ENCODE results near the gene HYLS1. TPM values are rescaled to one million over a fixed set of nuclear protein-coding genes. Genes with fewer than 3 reads are reported as not detected.

HYLS1 gene
- total RNA-seq, 1 experiment from 2014 or later: 15.1 TPM

DNA sequence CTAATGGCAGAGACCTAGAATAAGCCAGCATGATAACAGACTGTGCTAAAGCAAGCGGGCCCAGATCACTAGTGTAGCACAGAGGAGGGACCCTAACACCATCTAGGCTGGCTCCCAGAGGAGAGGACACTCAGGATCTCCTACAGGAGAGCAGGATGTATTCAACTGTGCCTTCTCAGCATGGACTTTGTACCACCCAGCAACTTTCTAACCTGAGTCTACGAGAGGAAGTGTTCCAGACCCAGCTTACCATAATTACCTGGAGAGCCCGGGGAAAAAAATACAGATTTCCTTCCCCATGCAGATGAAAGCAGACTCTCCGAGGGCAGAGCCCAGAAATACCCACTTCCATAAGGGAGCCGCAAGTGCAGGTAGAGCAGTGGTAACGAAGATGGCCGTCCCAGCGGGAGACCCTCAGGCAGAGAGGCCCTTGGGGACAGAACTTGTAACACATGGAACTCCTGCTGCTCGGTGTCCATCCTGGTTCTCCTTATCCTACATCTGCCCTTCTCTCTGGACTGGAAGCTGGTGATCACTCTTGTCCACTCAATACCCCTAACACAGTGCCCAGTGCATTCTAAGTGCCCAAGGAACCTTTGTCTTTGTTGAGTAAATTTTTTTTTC, 37.0 kb downstream of the HYLS1 start:
- H3K4me3 ChIP-seq: no peak overlapping the region
- DNase-seq: no peak
- H3K36me3 ChIP-seq: no peaks in the 10 kb centered on the region
- H3K9me3 ChIP-seq: no peaks in the 10 kb centered on the region
- H3K27me3 ChIP-seq: no peaks in the 10 kb centered on the region

- Histone ChIP-seq H3K36me3 (no peaks in the 10 kb centered on the region), H3K9me3 (no peaks in the 10 kb centered on the region), H3K4me3 (no peak overlapping the region), H3K27me3 (no peaks in the 10 kb centered on the region)
- DNase-seq: no peak
Observed at GRCh38 chr11:125925247-125925740, 37.8 kb downstream of the HYLS1 start.

- Histone ChIP-seq H3K4me3 (no peak overlapping the region), H3K36me3 (no peaks in the 10 kb centered on the region), H3K27me3 (no peaks in the 10 kb centered on the region), H3K9me3 (no peaks in the 10 kb centered on the region)
- peak; percentile 26 for DNase-seq
Observed at GRCh38 chr11:125925804-125926203, 38.3 kb downstream of the HYLS1 start.

GRCh38 chr11:125926682-125927081, 39.2 kb downstream of the HYLS1 start:
- Histone ChIP-seq H3K36me3 (no peaks in the 10 kb centered on the region), H3K4me3 (no peak overlapping the region), H3K27me3 (no peaks in the 10 kb centered on the region), H3K9me3 (no peaks in the 10 kb centered on the region)
- no peak for DNase-seq

GRCh38 chr11:125929445-125930075, 42.1 kb downstream of the HYLS1 start:
- Histone ChIP-seq H3K36me3 (no peaks in the 10 kb centered on the region), H3K9me3 (no peaks in the 10 kb centered on the region), H3K4me3 (no peak overlapping the region), H3K27me3 (no peaks in the 10 kb centered on the region)
- DNase-seq: no peak

DNA sequence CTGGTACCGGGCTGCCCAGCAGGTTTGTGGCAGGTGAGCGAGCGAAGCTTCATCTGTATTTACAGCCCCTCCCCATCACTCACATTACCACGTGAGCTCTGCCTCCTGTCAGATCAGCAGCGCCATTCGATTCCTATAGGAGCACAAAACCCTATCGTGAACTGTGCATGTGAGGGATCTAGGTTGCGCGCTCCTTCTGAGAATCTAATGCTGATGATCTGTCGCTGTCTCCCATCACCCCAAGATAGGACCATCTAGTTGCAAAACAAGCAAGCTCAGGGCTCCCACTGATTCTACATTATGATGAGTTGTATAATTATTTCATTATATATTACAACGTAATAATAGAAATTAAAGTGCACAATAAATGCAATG, 42.6 kb downstream of the HYLS1 start:
- Histone ChIP-seq H3K9me3 (no peaks in the 10 kb centered on the region), H3K4me3 (no peak overlapping the region), H3K36me3 (no peaks in the 10 kb centered on the region), H3K27me3 (no peaks in the 10 kb centered on the region)
- no peak for DNase-seq

- no peak overlapping the region for H3K4me3 ChIP-seq
- no peaks in the 10 kb centered on the region for H3K27me3 ChIP-seq
- H3K36me3 ChIP-seq: no peaks in the 10 kb centered on the region
- H3K9me3 ChIP-seq: no peaks in the 10 kb centered on the region
- no peak for DNase-seq
Observed at GRCh38 chr11:125931116-125931515, 43.6 kb downstream of the HYLS1 start.

DNA sequence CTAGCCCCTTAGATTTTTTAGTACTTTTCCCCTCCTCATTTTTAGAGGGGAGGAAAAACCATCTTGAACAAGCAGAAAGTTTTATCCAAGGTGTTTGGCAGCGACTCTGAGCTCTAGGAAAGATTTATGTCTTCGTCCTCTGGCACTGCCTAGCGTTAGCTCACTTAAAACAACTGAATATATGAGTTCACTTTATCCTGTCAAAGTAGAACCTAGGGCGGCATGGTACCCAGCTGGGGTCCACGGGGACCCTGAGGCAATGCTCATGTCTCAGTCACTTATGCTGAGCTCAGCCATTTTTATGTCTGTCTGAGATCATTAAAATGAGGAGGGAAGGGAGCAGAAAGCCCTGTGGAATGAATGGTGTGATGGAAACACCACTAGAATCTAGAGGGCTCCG, 44.2 kb downstream of the HYLS1 start:
- H3K27me3 ChIP-seq: no peaks in the 10 kb centered on the region
- H3K36me3 ChIP-seq: no peaks in the 10 kb centered on the region
- DNase-seq: no peak
- no peak overlapping the region for H3K4me3 ChIP-seq
- H3K9me3 ChIP-seq: no peaks in the 10 kb centered on the region

DNA sequence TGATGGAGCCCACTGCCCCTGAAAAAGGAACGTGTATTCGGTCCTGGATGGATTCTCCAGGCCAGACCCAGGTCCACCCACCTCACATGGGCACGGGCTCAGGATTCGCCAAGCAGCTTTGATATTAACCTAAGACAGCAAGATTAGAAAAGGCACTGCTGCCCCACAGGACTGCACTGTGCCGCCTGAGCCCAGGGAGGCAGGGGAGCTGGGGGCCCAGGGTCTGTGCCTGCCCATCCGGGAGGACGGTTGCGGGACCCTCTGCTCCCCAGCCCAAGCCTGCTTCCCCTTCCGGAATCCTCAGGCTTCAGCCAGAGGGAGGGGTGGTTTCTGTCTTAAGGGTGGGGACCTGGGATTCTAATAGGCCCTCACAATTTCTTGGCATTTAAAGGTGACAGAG, 44.8 kb downstream of the HYLS1 start:
- no peaks in the 10 kb centered on the region for H3K27me3 ChIP-seq
- DNase-seq: no peak
- H3K9me3 ChIP-seq: no peaks in the 10 kb centered on the region
- no peaks in the 10 kb centered on the region for H3K36me3 ChIP-seq
- no peak overlapping the region for H3K4me3 ChIP-seq

- H3K9me3 ChIP-seq: no peaks in the 10 kb centered on the region
- H3K36me3 ChIP-seq: no peaks in the 10 kb centered on the region
- H3K27me3 ChIP-seq: no peaks in the 10 kb centered on the region
- DNase-seq: no peak
- H3K4me3 ChIP-seq: no peak overlapping the region
Observed at GRCh38 chr11:125933030-125933813, 45.8 kb downstream of the HYLS1 start.

DNA sequence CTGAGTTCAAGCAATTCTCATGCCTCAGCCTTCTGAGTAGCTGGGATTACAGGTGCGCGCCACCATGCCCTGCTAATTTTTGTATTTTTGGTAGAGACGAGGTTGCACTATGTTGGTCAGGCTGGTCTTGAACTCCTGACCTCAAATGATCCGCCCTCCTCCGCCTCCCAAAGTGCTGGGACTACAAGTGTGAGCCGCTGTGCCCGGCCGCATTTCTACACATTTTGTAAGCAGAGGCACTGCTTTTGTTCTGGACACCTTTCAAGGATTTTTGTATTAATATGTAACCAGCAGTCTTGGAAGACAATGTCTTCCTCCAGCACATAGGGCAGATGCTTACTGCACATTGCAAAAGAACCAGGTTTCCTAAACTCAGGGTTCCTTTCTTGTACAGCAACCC, 47.0 kb downstream of the HYLS1 start:
- H3K36me3 ChIP-seq: no peaks in the 10 kb centered on the region
- no peak overlapping the region for H3K4me3 ChIP-seq
- H3K27me3 ChIP-seq: no peaks in the 10 kb centered on the region
- H3K9me3 ChIP-seq: no peaks in the 10 kb centered on the region
- no peak for DNase-seq

DNA sequence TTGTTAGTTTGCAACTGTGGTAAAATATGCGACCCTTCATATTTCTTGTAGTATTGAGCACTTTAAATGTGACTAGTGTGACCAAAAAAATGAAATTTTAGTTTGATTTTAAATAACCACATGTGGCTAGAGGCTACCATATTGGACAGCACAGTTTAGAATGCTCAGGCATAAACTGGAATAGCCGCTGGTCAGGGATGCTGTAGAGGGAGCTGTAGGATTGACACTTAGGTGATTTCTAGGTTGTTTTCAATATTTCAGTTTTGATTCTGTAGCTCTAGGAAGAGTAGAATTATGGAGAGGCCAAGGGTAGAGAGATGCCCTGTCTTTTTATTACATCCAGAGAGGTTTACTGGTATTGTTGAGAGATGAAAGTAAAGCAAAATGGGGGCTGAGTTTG, 47.6 kb downstream of the HYLS1 start:
- no peaks in the 10 kb centered on the region for H3K9me3 ChIP-seq
- no peak for DNase-seq
- H3K4me3 ChIP-seq: no peak overlapping the region
- no peaks in the 10 kb centered on the region for H3K27me3 ChIP-seq
- no peaks in the 10 kb centered on the region for H3K36me3 ChIP-seq

- Histone ChIP-seq H3K9me3 (no peaks in the 10 kb centered on the region), H3K36me3 (no peaks in the 10 kb centered on the region), H3K27me3 (no peaks in the 10 kb centered on the region), H3K4me3 (no peak overlapping the region)
- no peak for DNase-seq
Observed at GRCh38 chr11:125935618-125936199, 48.2 kb downstream of the HYLS1 start.

DNA sequence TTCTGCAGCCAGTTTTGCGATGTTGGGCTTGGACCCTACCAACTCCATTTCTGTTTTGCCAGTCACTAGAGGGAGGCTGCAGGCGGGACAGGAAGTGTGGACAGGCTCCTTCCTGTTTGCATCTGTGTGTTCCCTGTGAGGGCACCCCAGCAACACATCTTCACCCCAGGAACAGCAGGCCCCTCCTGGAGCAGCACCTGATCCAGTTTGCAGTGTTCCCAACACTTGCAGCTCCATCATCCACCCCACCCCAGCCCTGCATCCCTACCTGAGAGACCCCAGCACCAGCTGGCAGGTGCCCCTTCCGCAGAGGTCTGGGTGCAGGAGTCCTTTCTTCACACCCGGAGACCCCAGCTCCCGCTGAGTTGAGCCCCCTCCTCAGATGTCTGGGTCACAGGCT, 51.0 kb downstream of the HYLS1 start:
- no peaks in the 10 kb centered on the region for H3K9me3 ChIP-seq
- H3K4me3 ChIP-seq: no peak overlapping the region
- no peaks in the 10 kb centered on the region for H3K27me3 ChIP-seq
- H3K36me3 ChIP-seq: no peaks in the 10 kb centered on the region
- DNase-seq: no peak

DNA sequence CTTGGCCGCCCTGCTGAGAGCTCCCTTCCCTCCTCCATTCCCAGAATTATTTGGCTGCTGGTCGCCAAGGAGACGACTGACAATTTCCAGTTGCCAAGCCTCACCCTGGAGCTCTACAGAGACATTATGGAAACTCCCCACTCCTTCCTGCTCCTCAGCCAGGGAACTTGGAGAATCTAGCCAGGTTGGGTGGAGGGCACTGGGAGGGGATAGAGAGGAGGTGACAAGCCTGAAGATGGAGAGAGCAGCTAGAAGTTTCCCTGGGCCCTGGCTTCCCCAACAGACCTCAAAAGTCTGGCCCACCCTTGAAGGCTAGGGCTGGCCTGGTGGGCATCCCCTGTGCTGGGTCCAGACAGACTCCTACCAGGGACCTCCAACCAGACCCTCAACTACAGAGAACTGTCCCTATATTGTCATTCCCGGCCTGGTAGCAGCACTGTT, 51.6 kb downstream of the HYLS1 start:
- Histone ChIP-seq H3K9me3 (no peaks in the 10 kb centered on the region), H3K4me3 (no peak overlapping the region), H3K27me3 (no peaks in the 10 kb centered on the region), H3K36me3 (no peaks in the 10 kb centered on the region)
- DNase-seq: no peak

- no peaks in the 10 kb centered on the region for H3K9me3 ChIP-seq
- no peak overlapping the region for H3K4me3 ChIP-seq
- no peaks in the 10 kb centered on the region for H3K27me3 ChIP-seq
- H3K36me3 ChIP-seq: no peaks in the 10 kb centered on the region
- DNase-seq: no peak
Observed at GRCh38 chr11:125940145-125940544, 52.7 kb downstream of the HYLS1 start.

DNA sequence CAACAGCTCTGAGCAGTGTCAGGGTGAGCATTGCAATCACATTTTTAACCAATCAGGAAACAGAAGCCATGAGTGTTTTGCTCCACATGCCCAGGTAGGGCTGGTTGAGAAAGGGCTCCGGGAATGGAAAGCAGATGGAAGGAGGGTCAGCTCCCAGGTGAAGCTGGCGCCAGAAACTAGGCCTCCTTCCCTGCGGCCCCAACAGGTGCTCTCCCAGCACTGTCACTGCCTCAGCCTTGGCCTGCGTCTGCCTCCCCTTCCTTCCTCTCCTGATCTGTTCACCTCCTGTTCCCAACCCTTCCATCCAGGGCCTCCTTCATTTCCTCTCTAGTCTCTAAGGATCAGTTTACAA, 53.8 kb downstream of the HYLS1 start:
- H3K9me3 ChIP-seq: no peaks in the 10 kb centered on the region
- H3K4me3 ChIP-seq: no peak overlapping the region
- DNase-seq: no peak
- H3K27me3 ChIP-seq: no peaks in the 10 kb centered on the region
- no peaks in the 10 kb centered on the region for H3K36me3 ChIP-seq

Data from MG63 (cell line).